Hepatocyte (in vitro differentiated cells): ENCODE measurements around the gene SLC26A11.

Experiments used
- CTCF ChIP-seq: fragments of 200-600 bp; sonication (generic); IDR thresholded peaks from 2 replicates; pipeline ENCODE4 v1.5.1; 2016; ENCODE audit warnings: antibody characterized with exemption, mild to moderate bottlenecking; ENCODE audit not compliant: poor library complexity
- EZH2 ChIP-seq: fragments of 200-600 bp; sonication (generic); IDR thresholded peaks from 2 replicates; pipeline ENCODE4 v1.6.1; 2016; ENCODE audit warnings: antibody characterized with exemption, mild to moderate bottlenecking, borderline replicate concordance
- EZH2phosphoT487 ChIP-seq: fragments of 200-600 bp; sonication (generic); IDR thresholded peaks from one replicate; pipeline ENCODE4 v1.6.1; 2018; ENCODE audit warnings: antibody characterized with exemption, mild to moderate bottlenecking, low read depth, moderate library complexity; ENCODE audit not compliant: unreplicated experiment, severe bottlenecking

- no peak for TF ChIP-seq CTCF
- TF ChIP-seq EZH2phosphoT487, result no peak
- no peak for TF ChIP-seq EZH2
Observed at GRCh38 chr17:80233202-80233601, 13.0 kb downstream of the SLC26A11 start.
